ENCODE data around the gene HDAC8. TPM values are rescaled to one million over a fixed set of nuclear protein-coding genes. Genes with fewer than 3 reads are reported as not detected.

Gene HDAC8
- polyA plus RNA-seq, 1 experiment = 14.9 TPM

DNA sequence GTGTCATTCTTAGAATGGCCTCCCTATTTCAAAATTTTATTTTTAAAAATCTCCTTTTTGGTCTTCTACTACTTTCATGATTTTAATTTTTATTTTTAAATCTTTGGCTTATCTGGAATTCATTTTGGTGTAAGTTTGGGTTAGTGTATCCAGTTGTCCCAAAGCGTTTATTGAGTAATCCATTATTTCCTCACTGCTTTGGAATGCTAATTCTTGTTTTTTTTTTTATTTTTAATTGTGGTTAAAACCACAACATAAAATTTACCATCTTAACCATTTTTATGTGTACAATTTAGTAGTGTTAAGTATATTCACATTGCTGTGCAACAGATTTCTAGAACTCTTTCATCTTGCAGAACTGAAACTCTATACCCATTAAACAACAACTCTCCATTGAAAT lies 275.7 kb downstream of the HDAC8 start:
- no peak for TF ChIP-seq CTCF (IDR thresholded peaks at IDR 0.05; ENCODE audit: insufficient read depth, low read depth, low read length)
- H3K27me3 ChIP-seq (ENCODE audit: control insufficient read depth, insufficient read depth, low read length) = peaks cover 30% of the 10 kb centered on the region
- H3K36me3 ChIP-seq (ENCODE audit: control insufficient read depth, insufficient read depth, low read length) = no peaks in the 10 kb centered on the region
- DNase-seq (ENCODE audit: low read depth) = no peak
- ChIA-PET POLR2A (no interaction called here), CTCF (interaction anchor here (2.0 kb wide), 1 partner anchor 20 kb away, joined by 5 read pairs; the partner anchor contains the start of gene RPS4X)
- H3K4me3 ChIP-seq (ENCODE audit: low read depth, low read length) = no peak overlapping the region

- ChIA-PET CTCF (interaction anchor here (1.2 kb wide), 1 partner anchor 19 kb away, joined by 5 read pairs; the partner anchor contains the start of gene RPS4X), POLR2A (no interaction called here)
- H3K4me3 ChIP-seq (ENCODE audit: low read depth, low read length) = no peak overlapping the region
- no peak for DNase-seq (ENCODE audit: low read depth)
- H3K36me3 ChIP-seq (ENCODE audit: control insufficient read depth, insufficient read depth, low read length) = no peaks in the 10 kb centered on the region
- TF ChIP-seq CTCF (IDR thresholded peaks at IDR 0.05; ENCODE audit: insufficient read depth, low read depth, low read length) = no peak
- peaks cover 23% of the 10 kb centered on the region for H3K27me3 ChIP-seq (ENCODE audit: control insufficient read depth, insufficient read depth, low read length)
Observed at GRCh38 chrX:72295745-72296144, 276.9 kb downstream of the HDAC8 start.

- CTCF ChIA-PET = interaction anchor here (1.2 kb wide), 1 partner anchor 18 kb away, joined by 5 read pairs; the partner anchor contains the start of gene RPS4X
- no peak for TF ChIP-seq CTCF (IDR thresholded peaks at IDR 0.05; ENCODE audit: insufficient read depth, low read depth, low read length)
- no peaks in the 10 kb centered on the region for H3K36me3 ChIP-seq (ENCODE audit: control insufficient read depth, insufficient read depth, low read length)
- H3K27me3 ChIP-seq (ENCODE audit: control insufficient read depth, insufficient read depth, low read length) = peaks cover 13% of the 10 kb centered on the region
- H3K4me3 ChIP-seq (ENCODE audit: low read depth, low read length) = no peak overlapping the region
- POLR2A ChIA-PET = no interaction called here
- no peak for DNase-seq (ENCODE audit: low read depth)
Observed at GRCh38 chrX:72294497-72294896, 278.1 kb downstream of the HDAC8 start.

- no peak for TF ChIP-seq CTCF (IDR thresholded peaks at IDR 0.05; ENCODE audit: insufficient read depth, low read depth, low read length)
- CTCF ChIA-PET = no interaction called here
- POLR2A ChIA-PET = no interaction called here
- Histone ChIP-seq H3K27me3 (ENCODE audit: control insufficient read depth, insufficient read depth, low read length) (no peaks in the 10 kb centered on the region), H3K4me3 (ENCODE audit: low read depth, low read length) (no peak overlapping the region), H3K36me3 (ENCODE audit: control insufficient read depth, insufficient read depth, low read length) (no peaks in the 10 kb centered on the region)
- DNase-seq (ENCODE audit: low read depth) = no peak
Observed at GRCh38 chrX:72282302-72282701, 290.3 kb downstream of the HDAC8 start.

DNA sequence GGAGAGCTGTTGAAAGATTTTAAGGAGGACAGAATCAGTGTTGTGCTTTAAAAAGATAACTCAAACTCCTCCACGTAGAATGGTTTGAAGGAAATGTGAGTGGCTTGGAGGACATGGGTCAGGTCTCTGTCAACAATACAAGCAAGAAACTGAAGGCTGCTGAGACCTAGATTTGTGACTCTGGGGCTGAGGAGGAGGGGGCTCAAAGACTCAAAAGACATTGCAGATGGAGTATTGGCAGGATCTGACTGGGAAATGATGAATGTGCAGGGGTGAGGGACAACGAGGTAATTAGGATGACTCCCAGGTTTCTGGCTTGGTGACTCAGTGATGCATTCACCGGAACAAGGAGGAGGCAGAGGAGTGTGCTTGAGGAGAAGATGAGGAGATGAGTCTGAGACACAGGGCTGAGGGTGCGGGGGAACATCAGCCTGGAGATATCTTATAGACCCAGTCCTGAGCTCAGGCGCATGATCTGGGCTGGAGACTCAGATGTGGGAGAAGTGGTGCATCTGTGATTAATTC lies 292.3 kb downstream of the HDAC8 start:
- ChIA-PET POLR2A (no interaction called here), CTCF (no interaction called here)
- no peaks in the 10 kb centered on the region; the same call in 1 of the 2 replicates for H3K36me3 ChIP-seq (ENCODE audit: control insufficient read depth, insufficient read depth, low read length)
- no peak for TF ChIP-seq CTCF (IDR thresholded peaks at IDR 0.05; ENCODE audit: insufficient read depth, low read depth, low read length)
- no peaks in the 10 kb centered on the region for H3K27me3 ChIP-seq (ENCODE audit: control insufficient read depth, insufficient read depth, low read length)
- no peak for DNase-seq (ENCODE audit: low read depth)
- H3K4me3 ChIP-seq (ENCODE audit: low read depth, low read length) = no peak overlapping the region

Small RNAs within 50 kb of the gene (small RNA-seq; reads per million reads assigned to genes)
- gene RF00019 (ENCODE audit: insufficient read length, low read depth, low replicate concordance) (not detected), gene RNU2-68P (ENCODE audit: insufficient read length, low read depth, low replicate concordance) (2.7 reads per million, percentile 32 among the genes with 10 or more reads in this experiment)

Other genes with a start within 250 kb of the HDAC8 start
- 1.5 and 2.2 TPM in 2 replicates for gene PHKA1, start 141.5 kb upstream of the HDAC8 start, polyA plus RNA-seq (2011; rRNA removed)
- not detected in 2 replicates for gene DMRTC1B, start 204.0 kb upstream of the HDAC8 start, polyA plus RNA-seq (2011; rRNA removed)
- gene FAM236B, start 209.8 kb upstream of the HDAC8 start, polyA plus RNA-seq (2011; rRNA removed) = not detected in 2 replicates
- gene FAM236D, start 235.4 kb upstream of the HDAC8 start, polyA plus RNA-seq (2011; rRNA removed) = not detected in 2 replicates